Measurements from ENCODE around the gene NAIP. TPM values are rescaled to one million over a fixed set of nuclear protein-coding genes. Genes with fewer than 3 reads are reported as not detected.
"Not testable (repeated sequence)": the region's sequence is repeated elsewhere in the genome, so short reads cannot be mapped to it uniquely, and the experiment has no call there.

NAIP gene
- 1.5 TPM for polyA plus RNA-seq (2012; ENCODE audit: low read depth, missing spikeins)

GRCh38 chr5:71025289-71025953, at the start of gene NAIP:
Gene NAIP (minus strand): TSS chr5:71025339. CDS start chr5:71012915, 12,424 bp downstream.
- FAIRE-seq; DNase-seq (ENCODE audit: insufficient read length, low spot score): not testable (repeated sequence)

DNA sequence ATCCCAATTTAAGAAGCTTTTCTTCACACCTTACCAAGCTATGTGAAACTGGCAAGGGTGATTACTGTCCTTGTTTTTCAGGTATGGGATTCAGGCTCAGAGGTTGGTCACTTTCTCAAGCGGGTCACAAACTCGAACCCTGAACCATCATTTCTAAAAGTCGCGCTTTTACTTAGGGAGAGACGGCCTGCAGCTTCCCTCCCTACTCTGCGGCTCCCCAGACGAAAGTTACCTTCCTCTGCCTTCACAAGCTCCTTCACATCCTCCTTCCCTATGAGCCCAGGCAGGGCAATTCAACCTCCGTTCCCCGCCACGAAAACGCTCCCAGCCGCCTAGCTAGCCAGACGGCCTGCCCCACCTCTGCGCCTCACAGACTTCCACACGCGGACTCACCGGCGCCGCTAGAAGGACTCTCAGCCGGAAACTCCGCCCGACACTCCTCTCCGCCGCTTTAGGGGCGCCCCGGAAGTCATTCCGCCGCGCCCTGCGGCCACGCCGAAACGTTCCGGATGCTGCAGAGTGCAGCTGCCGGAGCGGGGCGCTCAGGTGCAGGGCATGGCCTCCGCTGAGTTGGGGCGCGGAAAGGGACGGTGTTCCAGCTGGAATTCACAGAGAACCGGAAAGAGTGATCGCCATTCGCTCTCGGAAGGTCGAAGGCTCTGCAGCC, 42.3 kb upstream of the NAIP start, which contains the start of gene GTF2H2:
TSS of gene GTF2H2 (minus strand) at position 415 of the 667 bp plus-strand sequence. CDS start 4,913 bp downstream, outside the sequence.
- not testable (repeated sequence) for FAIRE-seq; DNase-seq (ENCODE audit: insufficient read length, low spot score)

- FAIRE-seq; DNase-seq (ENCODE audit: insufficient read length, low spot score): not testable (repeated sequence)
Observed at GRCh38 chr5:71061322-71061721, 36.2 kb upstream of the NAIP start.

DNA sequence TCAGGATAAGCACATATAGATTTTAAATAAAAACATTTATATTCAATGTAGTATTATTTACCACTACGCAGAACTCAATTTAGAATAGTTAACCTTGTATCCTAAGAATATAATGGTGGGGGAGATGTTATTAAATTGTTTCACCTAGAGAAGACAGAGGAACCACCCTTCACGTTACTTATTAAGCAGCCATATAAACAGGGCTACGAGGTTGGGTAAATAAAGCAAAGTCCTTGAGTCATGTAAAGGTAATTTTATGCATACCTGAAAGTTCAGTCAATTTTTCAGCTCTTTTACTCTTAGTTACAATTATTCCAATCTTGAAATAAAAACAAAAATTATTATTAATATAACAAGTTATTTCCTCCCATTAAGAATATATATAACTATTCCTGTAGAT, 34.3 kb upstream of the NAIP start:
- not testable (repeated sequence) for FAIRE-seq; DNase-seq (ENCODE audit: insufficient read length, low spot score)

DNA sequence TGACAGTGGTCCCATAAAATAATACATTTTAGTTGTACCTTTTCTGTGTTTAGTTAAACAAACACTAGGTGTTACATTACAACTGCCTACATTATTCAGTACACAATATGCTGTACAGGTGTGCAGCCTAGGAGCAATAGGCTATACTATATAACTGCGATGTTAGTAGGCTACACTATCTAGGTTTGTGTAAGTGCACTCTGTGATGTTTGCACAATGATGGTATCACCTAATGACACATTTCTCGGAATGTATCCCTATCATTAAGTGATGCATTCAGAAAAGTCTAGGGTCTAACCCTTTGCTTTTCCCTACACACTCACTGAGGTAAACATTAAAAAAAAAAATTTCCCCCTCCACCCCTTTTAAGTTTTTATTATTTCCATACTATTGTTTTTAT, 19.7 kb upstream of the NAIP start:
- not testable (repeated sequence) for DNase-seq (ENCODE audit: insufficient read length, low spot score); FAIRE-seq

DNA sequence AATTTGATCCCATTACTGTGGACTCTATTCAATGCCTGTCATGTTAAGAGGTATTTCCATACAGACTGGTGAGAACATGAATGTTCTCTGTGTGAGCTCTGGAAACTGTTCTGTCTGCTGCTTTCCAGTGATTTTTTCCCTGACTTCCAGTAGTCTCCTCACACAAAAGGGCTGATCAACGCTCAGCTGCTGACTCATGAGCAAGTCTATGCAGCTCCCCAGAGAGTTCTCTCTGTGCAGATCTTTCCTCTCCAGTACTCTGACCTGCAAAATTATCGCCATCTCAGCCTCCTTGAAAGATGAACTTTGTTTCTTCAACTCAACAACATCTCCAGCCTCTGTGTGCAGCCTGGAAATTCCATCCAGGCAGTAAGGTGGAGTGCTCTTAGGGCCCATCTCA, 19.0 kb upstream of the NAIP start:
- DNase-seq (ENCODE audit: insufficient read length, low spot score); FAIRE-seq: not testable (repeated sequence)

GRCh38 chr5:71031046-71031776, 6.1 kb upstream of the NAIP start:
- DNase-seq (ENCODE audit: insufficient read length, low spot score); FAIRE-seq: not testable (repeated sequence)

DNA sequence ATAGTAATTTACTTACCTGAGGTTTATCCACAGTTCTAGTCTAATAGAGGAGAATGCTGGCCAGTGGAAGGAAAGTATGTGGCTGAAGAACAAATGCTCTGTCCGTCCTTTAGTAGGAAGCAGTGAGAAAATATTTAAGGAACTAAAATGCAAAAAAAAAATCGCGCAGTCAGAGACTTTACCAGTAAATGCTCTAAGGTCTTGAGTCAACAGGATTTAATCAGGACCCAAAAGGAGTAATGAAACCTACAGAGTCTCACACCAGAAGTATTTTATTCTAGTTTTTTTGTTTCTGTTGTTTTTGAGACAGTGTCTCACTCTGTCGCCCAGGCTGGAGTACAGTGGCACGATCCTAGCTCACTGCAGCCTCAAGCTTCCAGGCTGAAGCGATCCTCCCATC, 4.5 kb downstream of the NAIP start:
- DNase-seq (ENCODE audit: insufficient read length, low spot score); FAIRE-seq: not testable (repeated sequence)

GRCh38 chr5:71018376-71019005, 6.6 kb downstream of the NAIP start:
- DNase-seq (ENCODE audit: insufficient read length, low spot score); FAIRE-seq: not testable (repeated sequence)

- DNase-seq (ENCODE audit: insufficient read length, low spot score) (no peak), FAIRE-seq (no peak)
- TF ChIP-seq POU2F2 (IDR thresholded peaks at IDR 0.05; ENCODE audit: low read depth, low read length) = no peak
- no peak for TF ChIP-seq POLR2AphosphoS5 (IDR thresholded peaks at IDR 0.05; ENCODE audit: low read depth, low read length)
- TF ChIP-seq PAX5 (IDR thresholded peaks at IDR 0.05; ENCODE audit: insufficient read depth, low read length, severe bottlenecking) = no peak
- no peak for TF ChIP-seq TAF1 (IDR thresholded peaks at IDR 0.05; ENCODE audit: low read depth, low read length)
- no peak for TF ChIP-seq SPI1 (IDR thresholded peaks at IDR 0.05; ENCODE audit: low read depth, low read length)
- TF ChIP-seq POLR2A (IDR thresholded peaks at IDR 0.05; ENCODE audit: low read depth, low read length) = no peak
Observed at GRCh38 chr5:71014176-71014575, 11.0 kb downstream of the NAIP start.

GRCh38 chr5:71013575-71013974, 11.6 kb downstream of the NAIP start:
- FAIRE-seq (no peak), DNase-seq (ENCODE audit: insufficient read length, low spot score) (no peak)
- TF ChIP-seq POLR2A (IDR thresholded peaks at IDR 0.05; ENCODE audit: low read depth, low read length) = no peak
- TF ChIP-seq TAF1 (IDR thresholded peaks at IDR 0.05; ENCODE audit: low read depth, low read length) = no peak
- no peak for TF ChIP-seq POU2F2 (IDR thresholded peaks at IDR 0.05; ENCODE audit: low read depth, low read length)
- no peak for TF ChIP-seq PAX5 (IDR thresholded peaks at IDR 0.05; ENCODE audit: insufficient read depth, low read length, severe bottlenecking)
- no peak for TF ChIP-seq POLR2AphosphoS5 (IDR thresholded peaks at IDR 0.05; ENCODE audit: low read depth, low read length)
- no peak for TF ChIP-seq SPI1 (IDR thresholded peaks at IDR 0.05; ENCODE audit: low read depth, low read length)

DNA sequence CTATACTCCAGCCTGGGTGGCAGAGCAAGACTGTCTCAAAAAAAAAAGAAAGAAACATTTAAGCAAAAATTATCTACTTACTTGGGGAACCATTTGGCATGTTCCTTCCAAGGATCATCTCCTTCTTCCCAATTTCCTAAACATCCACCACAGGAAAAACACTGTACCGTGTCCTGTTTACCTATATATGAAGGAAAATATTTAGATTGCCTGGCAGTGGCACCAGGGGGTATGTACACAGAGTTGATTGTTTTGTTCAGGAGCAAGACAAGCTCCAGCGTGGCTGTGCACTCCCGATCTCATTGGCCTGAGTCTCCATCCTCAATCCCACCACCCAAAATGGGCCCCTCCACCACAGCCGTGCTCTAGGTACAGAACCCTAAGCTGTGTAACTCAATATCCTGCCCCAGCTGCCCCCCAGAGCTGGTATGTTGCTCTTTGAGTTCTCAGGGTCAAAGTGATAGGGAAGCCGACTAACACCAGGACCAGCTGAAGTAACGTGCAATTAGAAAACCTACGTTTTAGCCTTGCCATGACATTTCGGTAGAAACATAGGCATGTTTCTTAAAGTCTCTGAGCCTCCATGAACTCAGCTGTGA, 13.8 kb downstream of the NAIP start:
- no peak for TF ChIP-seq POLR2AphosphoS5 (IDR thresholded peaks at IDR 0.05; ENCODE audit: low read depth, low read length)
- TF ChIP-seq PAX5 (IDR thresholded peaks at IDR 0.05; ENCODE audit: insufficient read depth, low read length, severe bottlenecking) = no peak
- TF ChIP-seq POLR2A (IDR thresholded peaks at IDR 0.05; ENCODE audit: low read depth, low read length) = no peak
- TF ChIP-seq SPI1 (IDR thresholded peaks at IDR 0.05; ENCODE audit: low read depth, low read length) = no peak
- no peak for FAIRE-seq
- no peak for DNase-seq (ENCODE audit: insufficient read length, low spot score)

- not testable (repeated sequence) for FAIRE-seq; DNase-seq (ENCODE audit: insufficient read length, low spot score)
Observed at GRCh38 chr5:71006983-71007382, 18.2 kb downstream of the NAIP start.

GRCh38 chr5:70984882-70985281, 40.3 kb downstream of the NAIP start:
- not testable (repeated sequence) for FAIRE-seq; DNase-seq (ENCODE audit: insufficient read length, low spot score)

GRCh38 chr5:70967220-70967619, 57.9 kb downstream of the NAIP start:
- DNase-seq (ENCODE audit: insufficient read length, low spot score); FAIRE-seq: not testable (repeated sequence)

- DNase-seq (ENCODE audit: insufficient read length, low spot score); FAIRE-seq: not testable (repeated sequence)
Observed at GRCh38 chr5:70964531-70964930, 60.6 kb downstream of the NAIP start.

All from GM12891 (cell line).